ENCODE results near the gene EPOP. TPM values are rescaled to one million over a fixed set of nuclear protein-coding genes. Genes with fewer than 3 reads are reported as not detected.

The EPOP gene
- total and polyA plus RNA-seq, 2 donors (not counting 3 experiments of a cell fraction or from before 2014, with no cell fraction given) = 0.43 to 2.9 TPM

DNA sequence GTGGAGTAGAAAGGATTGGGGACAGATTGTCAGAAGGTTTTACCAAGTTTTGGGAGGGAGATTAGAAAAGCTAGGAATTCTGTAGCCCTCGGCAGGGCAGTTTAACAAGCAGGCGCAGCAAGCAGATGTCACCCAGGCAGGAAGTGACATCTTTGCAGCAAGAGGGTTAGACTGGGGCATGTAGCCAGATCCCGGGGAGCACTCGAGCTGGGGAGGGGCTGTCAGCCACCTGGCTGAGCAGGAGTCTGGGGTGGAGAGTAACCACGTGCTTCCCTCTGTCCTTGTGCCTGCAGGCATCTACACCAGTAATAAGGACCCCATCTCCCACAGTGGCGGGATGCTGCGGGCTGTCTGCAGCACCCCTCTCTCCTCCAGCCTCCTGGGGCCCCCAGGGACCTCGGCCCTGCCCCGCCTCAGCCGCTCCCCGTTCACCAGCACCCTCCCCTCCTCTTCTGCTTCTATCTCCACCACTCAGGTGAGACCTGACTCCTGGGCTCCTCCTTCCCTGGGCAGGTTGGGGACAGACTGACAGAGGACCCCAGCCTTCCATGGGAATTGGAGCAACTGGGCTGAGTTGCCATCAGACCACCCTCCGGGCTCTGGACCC lies 42.5 kb upstream of the EPOP start:
- DNase-seq (ENCODE audit: low read depth, low spot score) (no peak), FAIRE-seq (no peak)
- Histone ChIP-seq H3K9me1 (replicated peaks; ENCODE audit: control insufficient read depth, extremely low read depth, insufficient read depth, low read length) (no peaks in the 10 kb centered on the region), H4K20me1 (replicated peaks; ENCODE audit: control insufficient read depth, extremely low read depth, insufficient read depth, low read length) (no peaks in the 10 kb centered on the region), H3K36me3 (ENCODE audit: control insufficient read depth in 2 of 2, extremely low read depth in 1 of 2, insufficient read depth in 2 of 2, low read length in 2 of 2) (peaks cover 5 to 43% of the 10 kb centered on the region in 2 experiments), H3K4me2 (ENCODE audit: insufficient read depth, low read length) (no peak overlapping the region), H2AFZ (ENCODE audit: low read depth, low read length) (no peak overlapping the region), H3K27me3 (ENCODE audit: control insufficient read depth in 2 of 2, insufficient read depth in 2 of 2, low read length in 2 of 2) (no peaks in the 10 kb centered on the region), H3K4me1 (ENCODE audit: control insufficient read depth, extremely low read depth, insufficient read depth, low read length) (no peaks in the 10 kb centered on the region), H3K9ac (replicated peaks; ENCODE audit: extremely low read depth, insufficient read depth, low read length) (no peak overlapping the region), H3K27ac (ENCODE audit: insufficient read depth, low read depth, low read length) (no peak overlapping the region), H3K9me3 (replicated peaks; ENCODE audit: control insufficient read depth, insufficient read depth, low read length) (no peaks in the 10 kb centered on the region), H3K4me3 (replicated peaks in 1 of 3; ENCODE audit: insufficient read depth in 1 of 3, low read depth in 1 of 3, low read length in 3 of 3) (no peak overlapping the region), H3K79me2 (ENCODE audit: control insufficient read depth, insufficient read depth, low read length) (no peaks in the 10 kb centered on the region)
- intact Hi-C loops (cut with micrococcal nuclease) = no loop called here
- ChIA-PET CTCF (interaction anchor here (2.4 kb wide), 1 partner anchor 11 kb away, joined by 16 read pairs; the partner anchor contains the start of gene MLLT6), POLR2A (no interaction called here)
- no peak for TF ChIP-seq MAX (IDR thresholded peaks at IDR 0.05; ENCODE audit: insufficient read depth, insufficient read length)
- no peak for TF ChIP-seq POLR2A (IDR thresholded peaks at IDR 0.05; ENCODE audit: low read depth, low read length)
- no peak for TF ChIP-seq POLR2AphosphoS5 (IDR thresholded peaks at IDR 0.05; ENCODE audit: insufficient read depth, low read depth, low read length)
- TF ChIP-seq FOS (IDR thresholded peaks at IDR 0.05; ENCODE audit: borderline replicate concordance, insufficient read depth, low read length) = no peak
- no peak for TF ChIP-seq CTCF (IDR thresholded peaks at IDR 0.05; ENCODE audit: extremely low read depth in 1 of 2, insufficient read depth in 1 of 2, low read depth in 1 of 2, low read length in 2 of 2)
- TF ChIP-seq JUN (IDR thresholded peaks at IDR 0.05; ENCODE audit: borderline replicate concordance, insufficient read depth, insufficient read length, low read depth) = no peak
- TF ChIP-seq MYC (IDR thresholded peaks at IDR 0.05; ENCODE audit: low read depth, low read length) = no peak
- no peak for TF ChIP-seq EZH2 (IDR thresholded peaks at IDR 0.05; ENCODE audit: borderline replicate concordance, low read depth, low read length, severe bottlenecking)
- TF ChIP-seq GATA2 (IDR thresholded peaks at IDR 0.05; ENCODE audit: insufficient read depth, insufficient read length, low read depth, low read length) = no peak
- dilution Hi-C loops (cut with MboI; ENCODE audit: extremely low pct_ligation_motif_present, low sequenced_read_pairs) = no loop called here
- BruUV-seq (replicated peaks) = no TSS peak

Data from endothelial cell of umbilical vein (primary cell).